Hepatocyte (in vitro differentiated cells): ENCODE measurements around the gene CHAT. TPM values are rescaled to one million over a fixed set of nuclear protein-coding genes. Genes with fewer than 3 reads are reported as not detected.

ENCODE experiments used
- DNase-seq: peaks from one replicate; pipeline ENCODE4 v3.0.0-alpha.2; 2016; ENCODE audit warnings: low spot score
- H2AFZ ChIP-seq: fragments of 200-600 bp; sonication (generic); 2 replicates; pipeline ENCODE4 v1.6.0; 2016; ENCODE audit warnings: antibody characterized with exemption, mild to moderate bottlenecking
- H3K27ac ChIP-seq: fragments of 200-600 bp; sonication (generic); 2 replicates; pipeline ENCODE4 v1.5.1; 2016; ENCODE audit warnings: mild to moderate bottlenecking
- H3K27me3 ChIP-seq: fragments of 200-600 bp; sonication (generic); 2 replicates; pipeline ENCODE4 v1.6.1; 2016
- H3K36me3 ChIP-seq: fragments of 200-600 bp; sonication (generic); replicated peaks from 2 replicates; pipeline ENCODE4 v1.5.1; 2016; ENCODE audit warnings: low read depth; ENCODE audit not compliant: insufficient read depth
- H3K4me1 ChIP-seq: fragments of 200-600 bp; sonication (generic); 2 replicates; pipeline ENCODE4 v1.5.1; 2016; ENCODE audit warnings: mild to moderate bottlenecking, moderate library complexity; ENCODE audit not compliant: insufficient read depth
- H3K4me2 ChIP-seq: fragments of 200-600 bp; sonication (generic); 2 replicates; pipeline ENCODE4 v1.6.0; 2016
- H3K4me3 ChIP-seq: fragments of 200-600 bp; sonication (generic); 2 replicates; pipeline ENCODE4 v1.5.1; 2016; ENCODE audit warnings: mild to moderate bottlenecking
- H3K79me2 ChIP-seq: fragments of 200-600 bp; sonication (generic); 2 replicates; pipeline ENCODE4 v1.6.0; 2017; ENCODE audit warnings: mild to moderate bottlenecking
- H3K9me2 ChIP-seq: fragments of 200-600 bp; sonication (generic); replicated peaks from 2 replicates; pipeline ENCODE4 v1.6.0; 2017; ENCODE audit warnings: mild to moderate bottlenecking; ENCODE audit not compliant: insufficient read depth
- H3K9me3 ChIP-seq: fragments of 200-600 bp; sonication (generic); 2 replicates; pipeline ENCODE4 v1.5.1; 2016; ENCODE audit warnings: low read depth, mild to moderate bottlenecking
- H4K20me1 ChIP-seq: fragments of 200-600 bp; sonication (generic); 2 replicates; pipeline ENCODE4 v1.6.0; 2016; ENCODE audit warnings: mild to moderate bottlenecking; ENCODE audit not compliant: insufficient read depth, poor library complexity, severe bottlenecking
- EZH2 ChIP-seq: fragments of 200-600 bp; sonication (generic); IDR thresholded peaks from 2 replicates; pipeline ENCODE4 v1.6.1; 2016; ENCODE audit warnings: antibody characterized with exemption, mild to moderate bottlenecking, borderline replicate concordance
- EZH2phosphoT487 ChIP-seq: fragments of 200-600 bp; sonication (generic); IDR thresholded peaks from one replicate; pipeline ENCODE4 v1.6.1; 2018; ENCODE audit warnings: antibody characterized with exemption, mild to moderate bottlenecking, low read depth, moderate library complexity; ENCODE audit not compliant: unreplicated experiment, severe bottlenecking
- WGBS: methylation state at CpG from one replicate; pipeline ENCODE4 v1.1.6; 2016; ENCODE audit warnings: low lambda C conversion rate; ENCODE audit errors: missing lambda C conversion rate; 5-methylcytosine and 5-hydroxymethylcytosine counted together
- polyA plus RNA-seq: library from polyadenylated mRNA; unstranded; fragments of >200 nt; fragmentation: Nextera tagmentation; extraction: Ambion mirVana; gene quantifications from 2 replicates; pipeline ENCODE4 v1.2.1, GENCODE V29; 2016
- total RNA-seq: library from RNA; depleted of rRNA; stranded (reverse); fragments of >200 nt; gene quantifications from 2 replicates; pipeline ENCODE4 v1.2.3, GENCODE V29; 2014
- TF ChIP-seq, protein P1 (sequence below): fragments of 200-600 bp; sonication (generic); IDR thresholded peaks from 2 replicates; pipeline ENCODE4 v1.5.1; 2016; ENCODE audit warnings: antibody characterized with exemption, mild to moderate bottlenecking; ENCODE audit not compliant: poor library complexity

Gene CHAT
- total and polyA plus RNA-seq, 2 experiments from 2014 or later, result 0.27 TPM; not detected in 1

DNA sequence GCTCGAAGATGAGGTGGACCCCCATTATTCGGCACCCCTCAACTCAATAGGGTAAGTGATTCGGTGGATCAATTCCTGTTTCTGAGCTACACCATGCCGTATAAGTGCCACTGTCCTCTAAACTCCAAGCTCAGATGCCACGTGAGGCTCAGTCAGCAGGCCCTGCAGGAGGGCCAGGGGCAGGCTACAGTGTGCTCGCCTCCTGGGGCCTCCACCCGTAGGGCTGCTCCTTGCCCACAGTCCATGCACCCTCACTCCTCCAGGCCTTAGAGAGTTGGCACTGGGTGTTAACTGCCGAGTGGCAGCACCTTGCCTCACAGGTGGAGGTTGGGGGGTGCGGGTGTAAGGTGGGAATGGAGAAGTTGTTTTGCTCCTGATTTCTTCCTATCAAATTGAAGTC, 77.8 kb downstream of the CHAT start:
- peaks cover 4% of the 10 kb centered on the region for H3K4me1 ChIP-seq
- peaks cover 46% of the 10 kb centered on the region for H3K27me3 ChIP-seq
- H3K79me2 ChIP-seq, result no peaks in the 10 kb centered on the region
- TF ChIP-seq EZH2phosphoT487 (no peak), EZH2 (no peak)
- TF ChIP-seq, protein P1, sequence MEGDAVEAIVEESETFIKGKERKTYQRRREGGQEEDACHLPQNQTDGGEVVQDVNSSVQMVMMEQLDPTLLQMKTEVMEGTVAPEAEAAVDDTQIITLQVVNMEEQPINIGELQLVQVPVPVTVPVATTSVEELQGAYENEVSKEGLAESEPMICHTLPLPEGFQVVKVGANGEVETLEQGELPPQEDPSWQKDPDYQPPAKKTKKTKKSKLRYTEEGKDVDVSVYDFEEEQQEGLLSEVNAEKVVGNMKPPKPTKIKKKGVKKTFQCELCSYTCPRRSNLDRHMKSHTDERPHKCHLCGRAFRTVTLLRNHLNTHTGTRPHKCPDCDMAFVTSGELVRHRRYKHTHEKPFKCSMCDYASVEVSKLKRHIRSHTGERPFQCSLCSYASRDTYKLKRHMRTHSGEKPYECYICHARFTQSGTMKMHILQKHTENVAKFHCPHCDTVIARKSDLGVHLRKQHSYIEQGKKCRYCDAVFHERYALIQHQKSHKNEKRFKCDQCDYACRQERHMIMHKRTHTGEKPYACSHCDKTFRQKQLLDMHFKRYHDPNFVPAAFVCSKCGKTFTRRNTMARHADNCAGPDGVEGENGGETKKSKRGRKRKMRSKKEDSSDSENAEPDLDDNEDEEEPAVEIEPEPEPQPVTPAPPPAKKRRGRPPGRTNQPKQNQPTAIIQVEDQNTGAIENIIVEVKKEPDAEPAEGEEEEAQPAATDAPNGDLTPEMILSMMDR, result no peak
- H3K4me3 ChIP-seq, result no peak overlapping the region
- WGBS, result 71% methylated on average over 9 of the region's 9 CpGs
- H3K36me3 ChIP-seq, result no peaks in the 10 kb centered on the region
- H3K9me2 ChIP-seq, result no peaks in the 10 kb centered on the region
- no peaks in the 10 kb centered on the region for H4K20me1 ChIP-seq
- H3K27ac ChIP-seq, result no peak overlapping the region
- DNase-seq, result no peak
- no peak overlapping the region for H3K4me2 ChIP-seq
- no peaks in the 10 kb centered on the region for H3K9me3 ChIP-seq
- no peak overlapping the region for H2AFZ ChIP-seq

DNA sequence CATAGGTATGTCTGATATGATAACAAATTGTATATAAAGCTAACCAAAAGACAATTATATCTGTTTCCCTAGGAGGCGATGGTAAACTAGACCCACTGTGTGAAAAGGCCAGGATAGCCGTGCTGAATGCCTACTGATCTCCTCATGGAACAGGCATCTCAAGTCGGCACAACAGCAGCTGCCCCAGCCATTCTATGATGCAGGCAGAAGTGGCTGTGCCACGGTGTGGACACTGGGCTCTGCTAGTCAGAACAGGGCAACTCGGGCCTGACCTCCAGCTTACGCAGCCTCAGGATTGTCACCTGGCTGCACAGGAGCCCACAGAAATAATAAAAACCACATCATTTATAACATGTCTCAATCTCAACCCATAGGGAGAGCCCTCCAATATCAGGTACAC, 80.6 kb downstream of the CHAT start:
- Histone ChIP-seq H3K9me2 (no peaks in the 10 kb centered on the region), H3K4me1 (no peaks in the 10 kb centered on the region), H3K4me2 (no peak overlapping the region), H3K9me3 (no peaks in the 10 kb centered on the region), H4K20me1 (no peaks in the 10 kb centered on the region), H3K27me3 (peaks cover 35% of the 10 kb centered on the region), H3K36me3 (no peaks in the 10 kb centered on the region), H3K4me3 (no peak overlapping the region), H2AFZ (no peak overlapping the region), H3K79me2 (no peaks in the 10 kb centered on the region), H3K27ac (no peak overlapping the region)
- TF ChIP-seq EZH2phosphoT487 (no peak), EZH2 (no peak)
- TF ChIP-seq, protein P1, result no peak
- no peak for DNase-seq
- 90% methylated on average over 6 of the region's 6 CpGs for WGBS

DNA sequence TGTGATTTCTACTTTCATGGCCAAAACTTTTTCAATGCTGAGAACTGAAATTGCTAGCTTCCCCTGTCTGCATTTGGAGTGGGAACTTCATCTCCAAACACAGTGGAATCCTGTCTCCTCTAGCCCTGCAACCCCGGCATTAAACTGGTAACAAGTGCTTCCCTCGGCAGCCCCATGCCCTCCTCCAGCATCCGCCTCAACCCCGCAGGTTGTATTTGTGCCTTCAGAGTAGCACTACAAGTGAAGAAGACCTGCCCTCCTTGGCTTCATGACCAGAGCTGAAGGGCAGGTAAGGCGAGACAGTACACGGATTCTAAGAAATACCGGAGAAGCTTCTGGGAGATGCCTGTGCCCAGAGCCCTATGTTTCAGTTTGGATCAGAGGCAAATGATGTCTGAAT, 82.5 kb downstream of the CHAT start:
- no peak overlapping the region for H3K27ac ChIP-seq
- peaks cover 17% of the 10 kb centered on the region for H3K27me3 ChIP-seq
- no peak for DNase-seq
- no peaks in the 10 kb centered on the region for H3K79me2 ChIP-seq
- 85% methylated on average over 7 of the region's 7 CpGs for WGBS
- H3K4me2 ChIP-seq, result no peak overlapping the region
- no peaks in the 10 kb centered on the region for H3K36me3 ChIP-seq
- H3K4me1 ChIP-seq, result no peaks in the 10 kb centered on the region
- H4K20me1 ChIP-seq, result no peaks in the 10 kb centered on the region
- TF ChIP-seq EZH2 (no peak), EZH2phosphoT487 (no peak)
- TF ChIP-seq, protein P1, result no peak
- H2AFZ ChIP-seq, result no peak overlapping the region
- H3K4me3 ChIP-seq, result no peak overlapping the region
- no peaks in the 10 kb centered on the region for H3K9me3 ChIP-seq
- H3K9me2 ChIP-seq, result no peaks in the 10 kb centered on the region

GRCh38 chr10:49698679-49699078, 84.8 kb downstream of the CHAT start:
- H3K27ac ChIP-seq, result no peak overlapping the region
- 84% methylated on average over 9 of the region's 9 CpGs for WGBS
- no peak overlapping the region for H3K4me2 ChIP-seq
- H3K9me3 ChIP-seq, result no peaks in the 10 kb centered on the region
- no peak for DNase-seq
- H3K4me1 ChIP-seq, result no peaks in the 10 kb centered on the region
- H3K27me3 ChIP-seq, result peaks cover 5% of the 10 kb centered on the region
- no peaks in the 10 kb centered on the region for H3K36me3 ChIP-seq
- H3K4me3 ChIP-seq, result no peak overlapping the region
- H3K79me2 ChIP-seq, result no peaks in the 10 kb centered on the region
- H4K20me1 ChIP-seq, result no peaks in the 10 kb centered on the region
- TF ChIP-seq EZH2, result no peak
- TF ChIP-seq EZH2phosphoT487, result no peak
- TF ChIP-seq, protein P1, result no peak
- H2AFZ ChIP-seq, result no peak overlapping the region
- H3K9me2 ChIP-seq, result no peaks in the 10 kb centered on the region
